SJCRH30 (cell line): ENCODE data around the gene MTCH1. TPM values are rescaled to one million over a fixed set of nuclear protein-coding genes. Genes with fewer than 3 reads are reported as not detected.
"Not testable (repeated sequence)": the region's sequence is repeated elsewhere in the genome, so short reads cannot be mapped to it uniquely, and the experiment has no call there.

Experiments used
- DNase-seq, 2 experiments: peaks; one replicate each; pipeline ENCODE4 v3.0.0-alpha.2; 2015 to 2020
- H3K27ac ChIP-seq: fragments of 250-450 bp; sonication (Bioruptor Pico); 2 replicates; pipeline ENCODE4 v1.5.1; 2020; ENCODE audit warnings: mild to moderate bottlenecking, moderate library complexity
- H3K27me3 ChIP-seq: fragments of 250-450 bp; sonication (Bioruptor Pico); 2 replicates; pipeline ENCODE4 v1.5.1; 2020; ENCODE audit warnings: mild to moderate bottlenecking, moderate library complexity
- H3K36me3 ChIP-seq: fragments of 250-450 bp; sonication (Bioruptor Pico); 2 replicates; pipeline ENCODE4 v1.5.1; 2020; ENCODE audit warnings: mild to moderate bottlenecking, moderate library complexity
- H3K4me1 ChIP-seq: fragments of 250-450 bp; sonication (Bioruptor Pico); 2 replicates; pipeline ENCODE4 v1.5.1; 2020; ENCODE audit warnings: mild to moderate bottlenecking, moderate library complexity
- H3K4me3 ChIP-seq: fragments of 250-450 bp; sonication (Bioruptor Pico); 2 replicates; pipeline ENCODE4 v1.5.1; 2020; ENCODE audit warnings: mild to moderate bottlenecking, moderate library complexity
- H3K9me3 ChIP-seq: fragments of 250-450 bp; sonication (Bioruptor Pico); replicated peaks from 2 replicates; pipeline ENCODE4 v1.5.1; 2020; ENCODE audit warnings: mild to moderate bottlenecking, moderate library complexity
- total RNA-seq: library from RNA; depleted of rRNA; stranded (reverse); fragments of >200 nt; shearing (Covaris generic); gene quantifications from 2 replicates; pipeline ENCODE4 v1.2.3, GENCODE V29; 2014

The MTCH1 gene
- total RNA-seq, 1 experiment from 2014 or later = 173 TPM

GRCh38 chr6:36945301-36945700, 40.7 kb downstream of the MTCH1 start:
- no peak overlapping the region for H3K27ac ChIP-seq
- no peak overlapping the region for H3K4me3 ChIP-seq
- H3K9me3 ChIP-seq = no peaks in the 10 kb centered on the region
- H3K36me3 ChIP-seq = no peaks in the 10 kb centered on the region
- DNase-seq = no peak
- H3K27me3 ChIP-seq = no peaks in the 10 kb centered on the region
- no peaks in the 10 kb centered on the region for H3K4me1 ChIP-seq

GRCh38 chr6:36944650-36945049, 41.3 kb downstream of the MTCH1 start:
- Histone ChIP-seq H3K4me1 (no peaks in the 10 kb centered on the region), H3K4me3 (no peak overlapping the region), H3K27me3 (no peaks in the 10 kb centered on the region), H3K36me3 (no peaks in the 10 kb centered on the region), H3K27ac (no peak overlapping the region), H3K9me3 (no peaks in the 10 kb centered on the region)
- DNase-seq = no peak

GRCh38 chr6:36942329-36942728, 43.7 kb downstream of the MTCH1 start:
- H3K27me3 ChIP-seq, H3K27ac ChIP-seq, H3K9me3 ChIP-seq, H3K36me3 ChIP-seq, H3K4me3 ChIP-seq, H3K4me1 ChIP-seq, DNase-seq: not testable (repeated sequence)

- not testable (repeated sequence) for H3K4me1 ChIP-seq, H3K27ac ChIP-seq, H3K36me3 ChIP-seq, H3K27me3 ChIP-seq, H3K9me3 ChIP-seq, H3K4me3 ChIP-seq, DNase-seq
Measured at GRCh38 chr6:36941561-36941960, 44.4 kb downstream of the MTCH1 start.

- Histone ChIP-seq H3K4me3 (no peak overlapping the region), H3K27ac (no peak overlapping the region), H3K27me3 (no peaks in the 10 kb centered on the region), H3K9me3 (no peaks in the 10 kb centered on the region), H3K4me1 (0 out of 2 replicates have a peak, but pooled peaks cover 2% of the 10 kb centered on the region), H3K36me3 (no peaks in the 10 kb centered on the region)
- DNase-seq = no peak
Measured at GRCh38 chr6:36940027-36940426, 46.0 kb downstream of the MTCH1 start.

- not testable (repeated sequence) for DNase-seq, H3K27ac ChIP-seq, H3K4me3 ChIP-seq, H3K36me3 ChIP-seq, H3K27me3 ChIP-seq, H3K4me1 ChIP-seq, H3K9me3 ChIP-seq
Measured at GRCh38 chr6:36939005-36939404, 47.0 kb downstream of the MTCH1 start.

GRCh38 chr6:36938536-36938935, 47.5 kb downstream of the MTCH1 start:
- Histone ChIP-seq H3K36me3 (no peaks in the 10 kb centered on the region), H3K9me3 (no peaks in the 10 kb centered on the region), H3K27ac (no peak overlapping the region), H3K4me3 (no peak overlapping the region), H3K27me3 (no peaks in the 10 kb centered on the region), H3K4me1 (0 out of 2 replicates have a peak, but pooled peaks cover 2% of the 10 kb centered on the region)
- no peak for DNase-seq

- 0 out of 2 replicates have a peak, but pooled peaks cover 2% of the 10 kb centered on the region for H3K4me1 ChIP-seq
- no peaks in the 10 kb centered on the region for H3K9me3 ChIP-seq
- no peaks in the 10 kb centered on the region for H3K27me3 ChIP-seq
- DNase-seq = no peak
- H3K36me3 ChIP-seq = no peaks in the 10 kb centered on the region
- no peak overlapping the region for H3K27ac ChIP-seq
- no peak overlapping the region for H3K4me3 ChIP-seq
Measured at GRCh38 chr6:36937896-36938295, 48.1 kb downstream of the MTCH1 start.

GRCh38 chr6:36936824-36937223, 49.2 kb downstream of the MTCH1 start:
- Histone ChIP-seq H3K4me1 (0 out of 2 replicates have a peak, but pooled peaks cover 2% of the 10 kb centered on the region), H3K36me3 (no peaks in the 10 kb centered on the region), H3K9me3 (no peaks in the 10 kb centered on the region), H3K27ac (no peak overlapping the region), H3K27me3 (no peaks in the 10 kb centered on the region), H3K4me3 (no peak overlapping the region)
- no peak for DNase-seq

GRCh38 chr6:36934901-36935300, 51.1 kb downstream of the MTCH1 start:
- Histone ChIP-seq H3K9me3 (no peaks in the 10 kb centered on the region), H3K27me3 (no peaks in the 10 kb centered on the region), H3K4me3 (no peak overlapping the region), H3K27ac (no peak overlapping the region), H3K4me1 (peaks cover 3% of the 10 kb centered on the region), H3K36me3 (no peaks in the 10 kb centered on the region)
- DNase-seq = no peak

GRCh38 chr6:36933519-36933918, 52.5 kb downstream of the MTCH1 start:
- no peak for DNase-seq
- Histone ChIP-seq H3K4me1 (peaks cover 17% of the 10 kb centered on the region), H3K4me3 (no peak overlapping the region), H3K36me3 (no peaks in the 10 kb centered on the region), H3K9me3 (no peaks in the 10 kb centered on the region), H3K27me3 (no peaks in the 10 kb centered on the region), H3K27ac (no peak overlapping the region)

GRCh38 chr6:36933102-36933501, 52.9 kb downstream of the MTCH1 start:
- no peaks in the 10 kb centered on the region for H3K9me3 ChIP-seq
- H3K4me1 ChIP-seq = peaks cover 19% of the 10 kb centered on the region
- no peaks in the 10 kb centered on the region for H3K27me3 ChIP-seq
- DNase-seq = no peak
- no peaks in the 10 kb centered on the region for H3K36me3 ChIP-seq
- no peak overlapping the region for H3K4me3 ChIP-seq
- no peak overlapping the region for H3K27ac ChIP-seq

- Histone ChIP-seq H3K27me3 (no peaks in the 10 kb centered on the region), H3K36me3 (no peaks in the 10 kb centered on the region), H3K4me1 (peaks cover 29% of the 10 kb centered on the region), H3K27ac (no peak overlapping the region), H3K4me3 (no peak overlapping the region), H3K9me3 (no peaks in the 10 kb centered on the region)
- no peak for DNase-seq
Measured at GRCh38 chr6:36930483-36930882, 55.5 kb downstream of the MTCH1 start.

GRCh38 chr6:36929607-36930006, 56.4 kb downstream of the MTCH1 start:
- peak overlapping the region; percentile 62; the same call in 1 of the 2 replicates for H3K27ac ChIP-seq
- no peaks in the 10 kb centered on the region for H3K9me3 ChIP-seq
- H3K4me1 ChIP-seq = peaks cover 29% of the 10 kb centered on the region
- no peak overlapping the region for H3K4me3 ChIP-seq
- no peaks in the 10 kb centered on the region for H3K27me3 ChIP-seq
- H3K36me3 ChIP-seq = no peaks in the 10 kb centered on the region
- DNase-seq = peak in 1 of 2 experiments; percentile 39

GRCh38 chr6:36929152-36929551, 56.8 kb downstream of the MTCH1 start:
- no peak overlapping the region for H3K4me3 ChIP-seq
- H3K4me1 ChIP-seq = peaks cover 29% of the 10 kb centered on the region
- DNase-seq = peak; percentile 20 to 22
- no peaks in the 10 kb centered on the region for H3K9me3 ChIP-seq
- H3K27me3 ChIP-seq = no peaks in the 10 kb centered on the region
- H3K27ac ChIP-seq = peak overlapping the region; percentile 62
- H3K36me3 ChIP-seq = no peaks in the 10 kb centered on the region

GRCh38 chr6:36928547-36928918, 57.5 kb downstream of the MTCH1 start:
- peak overlapping the region; percentile 62 for H3K27ac ChIP-seq
- H3K36me3 ChIP-seq = no peaks in the 10 kb centered on the region
- DNase-seq = peak; percentile 72 to 76
- peaks cover 29% of the 10 kb centered on the region for H3K4me1 ChIP-seq
- H3K4me3 ChIP-seq = no peak overlapping the region; the same call in 1 of the 2 replicates
- H3K9me3 ChIP-seq = no peaks in the 10 kb centered on the region
- no peaks in the 10 kb centered on the region for H3K27me3 ChIP-seq
